ENCODE measurements around the gene TANC1.

Gene TANC1

GRCh38 chr2:158996378-158996993, 28.0 kb downstream of the TANC1 start:
- DNase-seq, result no peak

- DNase-seq, result no peak
These were observed 28.8 kb downstream of the TANC1 start for GRCh38 chr2:158997037-158997790.

- no peak for DNase-seq
These were observed 30.3 kb downstream of the TANC1 start for GRCh38 chr2:158998551-158999248.

- DNase-seq, result no peak
These were observed 31.0 kb downstream of the TANC1 start for GRCh38 chr2:158999458-158999857.

- no peak for DNase-seq
These were observed 31.6 kb downstream of the TANC1 start for GRCh38 chr2:159000072-159000471.

- DNase-seq, result no peak
These were observed 34.1 kb downstream of the TANC1 start for GRCh38 chr2:159002462-159003111.

- DNase-seq, result no peak
These were observed 35.1 kb downstream of the TANC1 start for GRCh38 chr2:159003555-159003954.

GRCh38 chr2:159004849-159005248, 36.4 kb downstream of the TANC1 start:
- no peak for DNase-seq

- DNase-seq, result no peak
These were observed 41.5 kb downstream of the TANC1 start for GRCh38 chr2:159009940-159010339.

- no peak for DNase-seq
These were observed 41.9 kb downstream of the TANC1 start for GRCh38 chr2:159010340-159010739.

GRCh38 chr2:159010963-159011362, 42.5 kb downstream of the TANC1 start:
- no peak for DNase-seq

GRCh38 chr2:159012142-159012541, 43.7 kb downstream of the TANC1 start:
- no peak for DNase-seq

- DNase-seq, result no peak
These were observed 44.7 kb downstream of the TANC1 start for GRCh38 chr2:159013103-159013502.

- no peak for DNase-seq
These were observed 46.7 kb downstream of the TANC1 start for GRCh38 chr2:159015174-159015573.

- no peak for DNase-seq
These were observed 47.4 kb downstream of the TANC1 start for GRCh38 chr2:159015823-159016222.

GRCh38 chr2:159017837-159018236, 49.4 kb downstream of the TANC1 start:
- DNase-seq, result no peak

- DNase-seq, result no peak
These were observed 50.6 kb downstream of the TANC1 start for GRCh38 chr2:159019021-159019420.

- no peak for DNase-seq
These were observed 53.6 kb downstream of the TANC1 start for GRCh38 chr2:159022019-159022418.

GRCh38 chr2:159026170-159026569, 57.7 kb downstream of the TANC1 start:
- DNase-seq, result no peak

- no peak for DNase-seq
These were observed 60.3 kb downstream of the TANC1 start for GRCh38 chr2:159028776-159029175.

GRCh38 chr2:159029936-159030335, 61.5 kb downstream of the TANC1 start:
- DNase-seq, result no peak

GRCh38 chr2:159030674-159031380, 62.4 kb downstream of the TANC1 start:
- DNase-seq, result no peak

GRCh38 chr2:159032146-159032545, 63.7 kb downstream of the TANC1 start:
- no peak for DNase-seq
